GM18517 (cell line): ENCODE data around the gene CARS1.
"Not testable (repeated sequence)": the region's sequence is repeated elsewhere in the genome, so short reads cannot be mapped to it uniquely, and the experiment has no call there.

Experiments
- ATAC-seq: cut with Tn5 transposase; IDR thresholded peaks from one replicate; pipeline ENCODE4 v1.9.1; 2021; ENCODE audit warnings: mild to moderate bottlenecking, moderate library complexity; ENCODE audit not compliant: unreplicated experiment

The CARS1 gene

DNA sequence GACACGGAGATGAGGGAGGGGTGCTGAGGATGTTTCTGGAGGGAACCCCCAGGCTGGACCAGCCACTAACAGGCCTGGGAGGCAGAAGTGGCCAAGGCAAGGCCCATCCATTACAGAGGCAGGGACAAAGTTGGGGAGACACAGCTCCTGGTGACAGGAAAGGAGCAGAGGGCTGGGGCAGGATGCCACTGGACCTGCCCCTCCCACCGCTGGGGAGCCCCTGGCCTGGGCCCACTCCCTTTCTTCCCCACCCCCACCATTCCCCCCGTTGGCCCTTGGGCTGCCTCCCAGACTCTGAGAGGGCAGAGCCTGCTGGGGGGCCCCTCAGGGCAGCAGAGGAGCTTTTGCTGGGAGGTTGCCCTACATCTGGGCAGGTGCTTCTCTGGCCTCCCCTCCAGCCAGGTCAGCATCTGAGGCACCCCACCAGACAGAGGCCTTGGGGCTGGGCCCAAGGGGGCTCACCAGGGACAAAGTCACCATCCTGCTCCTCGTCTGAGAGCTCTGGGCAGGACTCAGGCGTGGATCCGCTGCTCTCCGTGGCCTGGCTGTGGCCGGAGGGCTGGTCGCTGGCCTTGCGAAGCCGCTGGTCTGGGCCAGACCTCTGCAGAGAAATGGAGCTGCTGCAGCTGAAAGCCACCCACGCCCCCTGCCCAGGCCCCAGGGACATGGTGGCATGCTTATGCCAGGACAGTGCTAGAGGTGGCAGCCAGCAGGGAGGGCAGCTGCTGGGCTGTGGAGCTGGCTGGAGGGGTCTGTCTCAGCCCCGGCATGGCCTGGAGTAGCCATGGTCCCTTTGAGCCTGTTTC is 33.1 kb upstream of the CARS1 start:
- no peak for ATAC-seq

DNA sequence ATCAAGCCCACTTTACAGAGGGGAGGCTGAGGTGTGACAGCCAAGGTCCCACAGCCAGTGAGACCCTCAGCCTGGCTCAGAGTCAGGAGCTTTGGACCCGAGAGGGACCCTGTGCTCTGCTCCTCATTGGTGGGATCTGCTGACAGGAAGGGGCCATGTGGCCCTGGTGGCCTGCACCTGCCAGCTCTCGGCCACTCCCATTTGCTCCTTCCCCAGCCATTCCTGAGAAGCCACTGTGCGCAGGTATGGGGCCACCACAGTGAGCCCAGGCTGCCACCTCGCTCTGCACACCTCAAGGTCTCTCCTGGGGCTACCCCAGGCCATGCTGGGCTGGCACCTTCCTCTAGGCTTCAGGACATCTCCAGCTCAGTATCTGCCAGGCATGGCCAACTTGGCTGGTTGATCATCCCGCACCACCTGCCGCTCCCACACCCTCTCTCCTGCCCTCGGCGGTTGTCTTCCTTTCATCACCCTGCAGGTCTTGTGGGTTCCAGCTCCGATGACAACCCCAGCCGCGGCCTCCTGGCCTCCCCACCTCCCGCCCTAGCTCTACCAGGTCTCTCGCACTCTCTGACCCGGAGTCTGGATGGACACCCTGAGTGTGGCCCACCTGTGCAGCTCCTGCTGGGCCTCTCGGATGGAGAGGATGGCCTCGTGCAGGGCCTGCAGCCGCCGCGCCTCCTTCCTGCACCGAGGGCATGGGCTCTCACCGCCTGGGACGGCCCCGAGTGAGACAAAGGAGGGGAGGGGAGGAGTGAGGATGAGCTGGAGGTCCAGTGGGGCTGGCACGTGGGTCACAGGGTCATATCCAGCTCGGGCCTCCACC is 32.2 kb upstream of the CARS1 start:
- no peak for ATAC-seq

DNA sequence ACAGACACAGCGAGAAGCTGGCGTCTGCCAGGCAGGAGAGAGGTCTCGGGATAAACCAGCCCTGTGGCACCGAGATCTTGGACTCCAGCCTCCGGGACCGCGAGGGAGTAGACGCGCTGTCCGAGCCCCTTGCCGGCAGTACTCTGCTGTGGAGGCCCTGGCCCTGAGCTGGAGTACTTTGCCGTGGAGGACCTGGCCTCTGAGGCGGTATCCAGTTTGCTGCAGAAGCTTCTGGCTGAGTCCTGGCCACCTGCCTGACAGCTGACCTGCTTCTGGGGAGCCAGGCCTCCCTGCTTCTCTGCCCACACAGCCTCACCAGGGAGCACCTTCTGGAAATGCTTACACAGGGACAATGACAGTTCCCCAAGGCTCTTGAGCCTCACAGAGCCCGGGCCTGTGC is 31.6 kb upstream of the CARS1 start:
- no peak for ATAC-seq

DNA sequence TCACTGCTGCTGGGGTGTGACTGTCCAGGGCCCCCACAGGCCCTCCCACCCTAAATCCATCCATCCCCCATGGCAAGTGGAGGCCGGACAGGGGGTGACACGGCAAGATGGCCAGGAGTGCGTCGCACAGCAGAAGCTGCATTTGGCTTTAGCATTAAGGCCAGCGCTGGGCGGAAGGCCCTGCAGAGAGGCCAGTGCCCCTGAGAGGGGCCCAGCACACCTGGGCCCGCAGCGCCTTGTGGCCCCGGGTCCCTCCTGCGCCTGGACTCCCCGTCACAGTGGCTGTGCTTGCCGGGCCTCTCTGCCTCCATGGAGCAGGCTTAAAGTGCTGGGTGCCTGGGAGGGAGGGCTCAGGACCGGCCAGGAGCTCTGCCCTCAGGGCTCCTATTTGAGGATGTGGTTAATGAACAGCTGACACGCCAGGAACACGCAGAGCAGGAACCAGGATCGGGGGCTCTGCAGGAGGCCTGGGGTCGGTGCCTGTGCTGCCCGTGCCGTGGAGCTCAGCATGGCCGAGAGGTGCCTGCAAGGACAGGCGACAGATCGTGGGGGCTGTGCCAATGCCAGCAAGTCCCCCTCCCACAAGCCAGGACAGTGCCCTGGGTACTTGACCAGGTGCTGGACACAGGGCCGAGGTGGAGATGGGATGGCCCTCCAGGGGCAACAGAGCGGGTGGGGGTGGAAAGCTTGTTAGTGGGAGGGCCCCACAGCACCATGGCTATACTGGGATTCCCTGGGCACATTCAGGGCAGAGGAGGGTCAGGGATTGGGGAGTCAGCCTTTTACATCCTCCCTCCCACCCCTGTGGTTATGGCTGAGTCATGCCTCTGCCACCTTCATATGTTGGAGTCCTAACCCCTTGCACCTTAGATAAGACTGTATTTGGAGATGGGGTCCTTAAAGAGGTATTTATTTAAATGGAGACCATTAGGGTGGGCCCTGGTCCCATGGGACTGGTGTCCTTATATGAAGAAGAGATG is 30.9 kb upstream of the CARS1 start:
- no peak for ATAC-seq

DNA sequence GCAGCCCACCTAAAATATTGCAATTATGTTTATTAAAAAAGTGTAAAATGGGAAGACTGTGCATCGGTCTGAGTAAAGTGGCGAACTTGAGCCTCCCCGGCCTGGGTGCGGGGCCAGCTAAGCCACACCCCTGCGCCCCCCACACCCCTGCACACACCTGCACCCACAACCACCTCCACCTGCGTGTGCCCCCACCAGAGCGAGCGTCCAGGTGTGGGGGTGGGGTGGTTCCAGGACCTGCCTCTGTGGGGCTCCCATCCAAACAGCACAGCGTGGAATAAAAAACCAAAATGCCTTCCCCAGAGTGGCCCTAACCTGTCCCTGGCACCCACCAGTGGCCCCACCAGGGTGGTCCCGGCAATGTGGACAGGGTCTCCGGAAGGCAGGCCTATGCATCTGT is 30.1 kb upstream of the CARS1 start:
- ATAC-seq: no peak

DNA sequence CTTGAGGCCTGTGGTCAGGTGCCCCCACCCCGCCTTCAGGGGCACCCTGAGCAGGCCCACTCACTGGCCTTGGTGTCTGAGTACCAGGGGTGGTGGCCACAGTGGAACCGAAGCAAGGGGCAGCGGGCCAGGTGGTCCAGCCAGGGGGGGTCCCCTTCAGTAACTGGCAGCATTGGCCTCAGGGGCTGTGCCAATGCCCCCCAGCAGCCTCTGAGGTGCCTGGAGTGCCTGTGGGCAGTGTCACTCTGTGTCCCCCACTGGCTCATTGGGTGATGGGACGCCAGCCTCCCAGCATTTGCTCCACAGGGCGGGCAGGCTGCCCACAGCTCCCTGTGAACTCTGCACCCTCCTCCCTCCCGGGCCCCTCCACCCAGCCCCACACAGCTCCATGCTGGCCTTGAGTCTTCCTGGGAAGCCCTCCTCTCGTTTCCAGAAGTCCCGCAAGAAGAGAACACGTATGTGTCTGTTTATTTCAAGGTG is 29.5 kb upstream of the CARS1 start:
- ATAC-seq: no peak

DNA sequence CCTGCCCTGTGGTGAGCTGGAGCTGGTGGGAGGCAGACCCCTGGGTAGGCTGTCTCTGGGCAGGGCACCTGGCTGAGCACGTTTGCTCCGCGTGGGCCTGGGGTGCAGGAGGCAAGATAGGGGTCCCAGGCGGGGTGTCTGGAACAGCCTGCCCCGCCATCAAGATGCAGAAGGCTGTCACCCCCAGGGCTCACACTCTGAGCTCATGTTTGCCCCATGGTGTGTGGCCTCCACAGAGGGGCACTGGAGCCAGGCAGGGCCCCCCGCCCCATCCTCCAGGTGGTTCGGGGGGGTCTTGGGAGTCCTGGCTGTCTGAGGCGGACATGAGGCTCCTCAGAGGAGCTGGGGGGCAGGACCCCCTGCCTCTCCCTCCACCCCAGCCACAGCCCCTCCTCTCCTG is 28.9 kb upstream of the CARS1 start:
- no peak for ATAC-seq

DNA sequence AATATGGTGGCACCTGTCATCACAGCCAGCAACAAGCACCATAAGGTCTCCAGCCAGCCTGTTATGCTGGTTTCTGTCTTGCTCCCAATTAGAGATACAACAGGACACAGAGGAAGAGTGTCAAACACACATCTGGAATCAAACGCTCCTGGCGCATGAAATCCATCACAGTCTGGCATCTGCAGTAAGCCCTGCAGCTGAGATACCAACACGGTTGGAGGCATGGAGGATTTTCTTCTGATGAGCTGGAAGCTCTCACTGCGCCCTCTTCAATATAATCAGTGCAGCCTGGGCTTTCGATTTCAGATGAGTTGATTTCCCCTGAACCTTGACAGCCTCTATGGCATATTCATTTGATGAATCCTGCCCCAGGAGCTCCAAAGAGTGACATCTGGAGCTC is 27.8 kb upstream of the CARS1 start:
- ATAC-seq: no peak

DNA sequence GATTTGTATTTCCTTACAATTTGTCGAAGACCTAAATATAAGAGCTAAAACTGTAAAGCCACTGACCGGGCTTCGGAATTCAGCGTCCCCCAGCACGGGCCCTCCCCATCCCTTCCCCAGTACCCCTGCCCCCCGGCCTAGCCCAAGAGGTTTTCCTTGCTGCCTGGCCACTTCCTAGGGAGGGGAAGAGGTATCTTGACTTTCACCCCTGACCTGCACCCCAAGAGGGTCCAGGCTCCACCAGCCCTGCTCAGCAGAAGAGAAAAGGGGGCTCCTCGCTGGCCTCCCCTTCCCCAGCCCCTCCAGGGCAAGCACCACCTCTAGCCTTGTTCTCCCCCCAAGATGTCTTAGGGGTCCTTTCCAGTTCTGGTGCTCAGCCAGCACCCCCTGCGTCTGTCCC is 26.1 kb upstream of the CARS1 start:
- ATAC-seq: no peak

DNA sequence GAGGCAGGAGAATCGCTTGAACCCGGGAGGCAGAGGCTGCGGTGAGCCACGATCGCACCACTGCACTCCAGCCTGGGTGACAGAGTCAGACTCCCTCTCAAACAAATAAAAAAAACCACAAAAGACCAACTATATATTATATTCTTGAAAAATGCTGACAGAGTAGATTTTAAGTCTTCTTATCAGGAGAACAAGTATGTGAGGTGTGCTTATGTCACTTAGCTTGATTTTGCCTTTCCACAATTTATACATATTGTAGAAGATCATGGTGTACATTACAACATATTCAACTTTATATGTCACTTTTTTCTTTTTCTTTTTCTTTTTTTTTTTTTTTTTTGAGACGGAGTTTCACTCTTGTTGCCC is 24.1 kb upstream of the CARS1 start:
- ATAC-seq: no peak

DNA sequence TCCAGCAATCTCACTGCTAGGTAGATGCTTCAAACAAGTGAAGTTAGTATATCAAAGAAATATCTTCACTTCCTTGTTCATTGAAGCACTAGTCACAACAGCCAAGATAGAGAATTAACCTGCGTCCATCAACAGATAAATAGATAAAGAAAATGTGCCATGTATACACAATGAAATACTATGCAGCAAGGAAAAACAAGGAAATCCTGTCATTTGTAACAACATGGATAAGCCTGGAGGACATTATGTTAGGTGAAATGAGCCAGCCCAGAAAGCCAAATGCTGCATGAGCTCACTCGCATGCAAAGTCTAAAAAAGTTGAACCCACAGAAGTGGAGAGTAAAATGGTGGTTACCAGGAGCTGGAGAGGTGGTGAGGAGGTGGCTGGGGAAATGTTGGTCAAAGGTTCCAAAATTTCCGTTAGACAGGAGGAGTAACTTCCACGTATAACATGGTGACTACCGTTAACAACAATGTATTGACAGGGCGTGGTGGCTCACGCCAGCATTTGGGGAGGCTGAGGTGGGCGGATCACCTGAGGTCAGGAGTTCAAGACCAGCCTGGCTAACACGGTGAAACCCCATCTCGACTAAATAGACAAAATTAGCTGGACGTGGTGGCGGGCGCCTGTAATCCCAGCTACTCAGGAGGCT is 23.6 kb upstream of the CARS1 start:
- ATAC-seq: no peak

DNA sequence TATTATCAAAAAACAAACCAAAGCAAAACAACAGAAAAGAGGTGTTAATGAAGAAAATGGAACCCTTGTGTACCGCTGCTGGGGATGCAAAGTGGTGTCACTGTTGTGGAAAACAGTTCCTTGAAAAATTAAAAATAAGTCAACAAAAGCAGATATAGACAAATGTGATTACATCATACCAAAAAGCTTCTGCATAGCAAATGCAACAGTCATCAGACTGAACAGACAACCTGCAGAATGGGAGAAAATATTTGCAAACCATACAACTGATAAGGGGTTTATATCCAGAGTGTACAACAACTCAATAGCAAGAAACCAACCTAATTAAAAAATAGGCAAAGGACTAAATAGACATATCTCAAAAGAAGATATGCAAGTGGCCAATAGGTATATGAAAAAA is 22.9 kb upstream of the CARS1 start:
- ATAC-seq: no peak

DNA sequence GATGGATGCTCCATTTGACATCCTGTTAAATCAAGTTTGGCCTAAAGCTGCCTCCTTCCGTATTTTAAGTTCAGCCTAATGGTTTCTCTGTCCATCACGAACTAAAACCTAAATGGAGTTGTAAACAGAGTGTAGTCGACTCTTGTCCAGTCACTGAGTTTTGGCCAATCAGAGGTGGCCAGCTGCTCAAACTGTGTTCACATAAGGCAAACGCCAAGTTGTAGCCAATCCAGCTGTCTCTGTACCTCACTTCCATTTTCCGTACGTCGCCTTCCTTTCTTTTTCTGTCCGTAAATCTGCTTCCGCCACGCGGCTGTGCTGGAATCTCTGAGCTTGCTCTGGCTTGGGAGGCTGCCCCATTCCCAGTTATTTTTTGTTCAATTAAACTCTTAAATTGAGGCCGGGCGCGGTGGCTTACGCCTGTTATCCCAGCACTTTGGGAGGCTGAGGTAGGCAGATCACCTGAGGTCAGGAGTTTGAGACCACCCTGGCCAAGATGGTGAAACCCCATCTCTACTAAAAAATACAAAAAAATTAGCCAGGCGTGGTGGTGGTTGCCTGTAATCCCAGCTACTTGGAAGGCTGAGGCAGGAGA is 20.7 kb upstream of the CARS1 start:
- ATAC-seq: no peak

DNA sequence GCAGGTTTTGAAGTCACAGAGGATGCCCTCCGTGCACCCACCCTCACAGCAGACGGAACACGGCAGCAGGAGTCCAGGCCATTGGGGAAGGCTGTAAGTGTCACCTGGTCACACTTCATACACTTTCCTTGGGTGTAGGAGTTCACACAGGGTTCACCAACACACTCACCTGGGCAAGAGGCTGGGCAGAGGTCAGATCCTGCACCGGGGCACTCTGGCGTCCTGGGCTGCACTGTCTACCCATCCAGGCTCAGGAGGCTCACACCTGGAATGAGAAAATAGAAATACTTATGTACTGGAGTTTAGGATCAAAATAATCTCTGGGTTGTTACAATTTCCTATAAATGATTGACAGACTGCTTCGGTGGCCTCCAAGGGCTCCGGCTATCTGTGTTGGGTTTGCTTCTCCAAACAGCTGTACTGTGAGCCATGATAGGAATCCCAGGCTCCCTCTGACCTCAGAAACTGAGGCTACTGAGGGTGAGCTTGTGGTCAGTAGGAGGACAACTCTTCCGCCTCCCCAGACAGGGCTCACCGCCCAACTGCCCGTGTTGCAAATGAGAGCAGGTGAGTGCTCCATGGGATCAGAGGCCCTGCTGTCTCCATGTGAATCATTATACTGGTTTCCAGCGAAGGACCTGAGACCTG is 20.1 kb upstream of the CARS1 start:
- ATAC-seq: no peak

DNA sequence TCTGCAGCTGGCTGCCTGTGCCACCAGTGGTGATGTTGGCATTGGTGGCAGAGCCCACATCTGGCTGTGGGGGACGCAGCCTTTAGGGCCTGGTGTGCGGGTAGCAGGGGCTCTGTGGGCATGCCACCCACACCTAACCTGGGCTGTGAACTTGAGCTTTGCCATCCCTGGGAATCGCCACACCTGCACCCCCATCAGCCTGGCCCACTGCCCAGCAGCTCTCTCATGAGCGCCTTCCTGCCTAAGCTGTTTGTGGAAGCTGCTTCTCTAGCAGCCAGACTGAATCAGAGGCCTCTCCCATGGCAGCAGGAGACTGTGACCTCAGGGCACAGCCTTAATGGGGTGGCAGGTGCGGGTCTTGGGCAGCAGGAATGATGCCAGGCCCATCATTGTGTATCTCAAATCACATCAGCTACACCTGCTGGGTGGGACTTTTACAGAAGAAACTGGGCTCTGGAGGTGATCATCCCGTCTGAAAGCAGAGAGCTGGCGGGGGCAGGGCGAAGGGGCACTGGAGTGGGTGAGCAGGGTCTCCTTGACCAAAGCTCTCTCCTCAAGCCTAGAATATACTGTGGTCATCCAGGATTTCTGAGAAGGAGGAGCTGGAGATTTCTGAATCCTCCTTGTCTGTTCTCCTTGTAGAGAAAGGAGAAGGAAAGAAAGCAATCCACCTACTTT is 17.8 kb upstream of the CARS1 start:
- no peak for ATAC-seq

DNA sequence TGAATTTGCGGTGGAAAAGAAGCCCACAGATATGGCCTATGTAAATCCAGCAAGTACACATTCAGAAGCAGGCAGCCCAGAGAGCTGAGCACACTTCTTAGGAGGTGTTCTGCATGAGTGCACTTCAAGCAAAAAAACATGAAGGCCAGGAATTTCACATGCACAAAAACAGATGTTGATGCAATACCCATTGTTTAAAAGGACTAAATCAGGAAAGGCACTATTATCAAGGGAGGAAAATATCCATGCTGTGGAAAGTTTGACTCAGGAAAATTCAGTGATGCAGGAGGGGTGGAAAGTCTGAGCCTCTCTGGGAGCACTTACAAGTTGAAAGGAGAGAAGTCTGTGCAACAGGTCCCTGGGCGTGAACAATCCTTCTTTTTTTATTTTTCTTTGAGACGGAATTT is 15.8 kb upstream of the CARS1 start:
- no peak for ATAC-seq

DNA sequence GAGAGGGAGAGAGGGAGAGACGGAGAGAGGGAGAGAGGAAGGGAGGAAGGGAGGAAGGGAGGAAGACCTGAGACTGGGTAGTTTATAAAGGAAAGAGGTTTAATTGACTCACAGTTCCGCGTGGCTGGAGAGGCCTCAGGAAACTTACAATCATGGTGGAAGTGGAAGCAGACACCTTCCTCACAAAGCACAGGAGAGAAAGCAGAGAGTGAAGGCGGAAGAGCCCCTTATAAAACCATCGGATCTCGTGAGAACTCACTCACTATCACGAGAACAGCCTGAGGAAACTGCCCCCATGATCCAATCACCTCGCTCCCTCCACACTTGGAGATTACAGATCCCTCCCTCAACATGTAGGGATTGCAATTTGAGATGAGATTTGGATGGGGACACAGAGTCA is 12.2 kb upstream of the CARS1 start:
- no peak for ATAC-seq

DNA sequence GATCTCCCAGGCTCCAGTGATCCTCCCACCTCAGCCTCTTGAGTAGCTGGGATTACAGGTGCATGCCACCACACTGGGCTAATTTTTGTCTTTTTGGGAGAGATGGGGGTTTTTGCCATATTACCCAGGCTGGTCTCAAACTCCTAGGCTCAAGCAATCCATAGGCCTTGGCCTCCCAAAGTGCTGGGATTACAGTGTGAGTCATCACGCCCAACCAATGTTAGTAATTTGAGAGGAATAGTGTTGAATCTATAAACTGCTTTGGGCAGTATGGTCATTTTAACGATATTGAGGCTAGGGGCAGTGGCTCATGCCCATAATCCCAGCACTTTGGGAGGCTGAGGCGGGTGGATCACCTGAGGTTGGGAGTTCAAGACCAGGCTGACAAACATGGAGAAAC is 9.1 kb upstream of the CARS1 start:
- ATAC-seq: not testable (repeated sequence)

DNA sequence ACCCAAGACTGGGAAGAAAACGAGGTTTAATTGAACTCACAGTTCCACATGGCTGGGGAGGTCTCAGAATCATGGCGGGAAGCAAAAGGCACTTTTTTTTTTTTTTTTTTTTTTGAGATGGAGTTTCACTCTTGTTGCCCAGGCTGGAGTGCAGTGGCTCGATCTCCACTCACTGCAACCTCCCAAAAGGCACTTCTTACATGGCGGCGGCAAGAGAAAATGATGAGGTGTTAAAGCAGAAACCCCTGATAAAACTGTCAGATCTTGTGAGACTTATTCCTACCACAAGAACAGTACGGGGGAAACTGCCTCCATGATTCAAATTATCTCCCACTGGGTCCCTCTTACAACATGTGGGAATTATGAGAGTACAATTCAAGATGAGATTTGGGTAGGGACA is 7.5 kb upstream of the CARS1 start:
- not testable (repeated sequence) for ATAC-seq
